DOHH2 (cell line): ENCODE data around the gene IL23R.

Source experiments
- H3F3A ChIP-seq: fragments of 200-600 bp; sonication (generic), shearing (Covaris generic); 2 replicates; pipeline ENCODE4 v1.6.0; 2016; ENCODE audit warnings: antibody characterized with exemption, mild to moderate bottlenecking; ENCODE audit not compliant: control insufficient read depth, insufficient read depth
- H3K27ac ChIP-seq: fragments of 200-600 bp; sonication (generic); 2 replicates; pipeline ENCODE4 v1.5.1; 2014; ENCODE audit warnings: low read depth, mild to moderate bottlenecking, low read length, moderate library complexity
- H3K27me3 ChIP-seq: fragments of 200-600 bp; sonication (generic); 2 replicates; pipeline ENCODE4 v1.6.1; 2014; ENCODE audit warnings: mild to moderate bottlenecking, low read length, mixed read lengths; ENCODE audit not compliant: control insufficient read depth
- H3K36me3 ChIP-seq: fragments of 200-600 bp; sonication (generic); 2 replicates; pipeline ENCODE4 v1.6.1; 2014; ENCODE audit warnings: mild to moderate bottlenecking, low read length, moderate library complexity, mixed read lengths; ENCODE audit not compliant: control insufficient read depth
- H3K4me1 ChIP-seq: fragments of 200-600 bp; sonication (generic); 2 replicates; pipeline ENCODE4 v1.6.1; 2014; ENCODE audit warnings: mild to moderate bottlenecking, low read length, mixed read lengths; ENCODE audit not compliant: control insufficient read depth
- H3K4me2 ChIP-seq: fragments of 200-600 bp; sonication (generic); 2 replicates; pipeline ENCODE4 v1.6.0; 2014; ENCODE audit warnings: mild to moderate bottlenecking, low read length, moderate library complexity
- H3K4me3 ChIP-seq: fragments of 200-600 bp; sonication (generic); 2 replicates; pipeline ENCODE4 v1.5.1; 2014; ENCODE audit warnings: mild to moderate bottlenecking, low read length, mixed read lengths
- H3K79me2 ChIP-seq: fragments of 200-600 bp; sonication (generic); 2 replicates; pipeline ENCODE4 v1.6.1; 2014; ENCODE audit warnings: mild to moderate bottlenecking, low read length, mixed read lengths; ENCODE audit not compliant: control insufficient read depth
- H3K9me2 ChIP-seq: fragments of 200-600 bp; sonication (generic); replicated peaks from 2 replicates; pipeline ENCODE4 v1.6.1; 2014; ENCODE audit warnings: mild to moderate bottlenecking, low read length, mixed read lengths; ENCODE audit not compliant: control insufficient read depth
- H3K9me3 ChIP-seq: fragments of 200-600 bp; sonication (generic); 2 replicates; pipeline ENCODE4 v1.6.1; 2014; ENCODE audit warnings: antibody characterized with exemption, low read length, mixed read lengths; ENCODE audit not compliant: control insufficient read depth, insufficient read depth
- H4K20me1 ChIP-seq: fragments of 200-600 bp; sonication (generic); 2 replicates; pipeline ENCODE4 v1.6.0; 2014; ENCODE audit warnings: low read depth, mild to moderate bottlenecking, antibody characterized with exemption, low read length, moderate library complexity; ENCODE audit not compliant: control insufficient read depth, insufficient read depth
- EZH2phosphoT487 ChIP-seq: fragments of 200-600 bp; sonication (generic); IDR thresholded peaks from 2 replicates; pipeline ENCODE4 v1.6.1; 2017; ENCODE audit warnings: borderline replicate concordance, mild to moderate bottlenecking, antibody characterized with exemption, low read length, moderate library complexity, mixed read lengths
- TF ChIP-seq, protein P1 (sequence below): fragments of 200-600 bp; sonication (generic); IDR thresholded peaks from one replicate; pipeline ENCODE4 v1.5.1; 2014; ENCODE audit warnings: antibody characterized with exemption, mild to moderate bottlenecking, low read depth, low read length; ENCODE audit not compliant: poor library complexity, severe bottlenecking

Gene IL23R

GRCh38 chr1:67184838-67185421 is 18.7 kb downstream of the IL23R start:
- Histone ChIP-seq H3K9me2 (no peaks in the 10 kb centered on the region), H3K27me3 (no peaks in the 10 kb centered on the region), H3K9me3 (no peaks in the 10 kb centered on the region), H3K79me2 (no peaks in the 10 kb centered on the region), H4K20me1 (no peaks in the 10 kb centered on the region), H3K4me2 (no peak overlapping the region), H3K4me1 (no peaks in the 10 kb centered on the region), H3K36me3 (peaks cover 3% of the 10 kb centered on the region; the same call in 1 of the 2 replicates), H3K27ac (no peak overlapping the region), H3K4me3 (no peak overlapping the region), H3F3A (no peaks in the 10 kb centered on the region)
- TF ChIP-seq EZH2phosphoT487, result no peak
- TF ChIP-seq, protein P1, sequence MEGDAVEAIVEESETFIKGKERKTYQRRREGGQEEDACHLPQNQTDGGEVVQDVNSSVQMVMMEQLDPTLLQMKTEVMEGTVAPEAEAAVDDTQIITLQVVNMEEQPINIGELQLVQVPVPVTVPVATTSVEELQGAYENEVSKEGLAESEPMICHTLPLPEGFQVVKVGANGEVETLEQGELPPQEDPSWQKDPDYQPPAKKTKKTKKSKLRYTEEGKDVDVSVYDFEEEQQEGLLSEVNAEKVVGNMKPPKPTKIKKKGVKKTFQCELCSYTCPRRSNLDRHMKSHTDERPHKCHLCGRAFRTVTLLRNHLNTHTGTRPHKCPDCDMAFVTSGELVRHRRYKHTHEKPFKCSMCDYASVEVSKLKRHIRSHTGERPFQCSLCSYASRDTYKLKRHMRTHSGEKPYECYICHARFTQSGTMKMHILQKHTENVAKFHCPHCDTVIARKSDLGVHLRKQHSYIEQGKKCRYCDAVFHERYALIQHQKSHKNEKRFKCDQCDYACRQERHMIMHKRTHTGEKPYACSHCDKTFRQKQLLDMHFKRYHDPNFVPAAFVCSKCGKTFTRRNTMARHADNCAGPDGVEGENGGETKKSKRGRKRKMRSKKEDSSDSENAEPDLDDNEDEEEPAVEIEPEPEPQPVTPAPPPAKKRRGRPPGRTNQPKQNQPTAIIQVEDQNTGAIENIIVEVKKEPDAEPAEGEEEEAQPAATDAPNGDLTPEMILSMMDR, result no peak

DNA sequence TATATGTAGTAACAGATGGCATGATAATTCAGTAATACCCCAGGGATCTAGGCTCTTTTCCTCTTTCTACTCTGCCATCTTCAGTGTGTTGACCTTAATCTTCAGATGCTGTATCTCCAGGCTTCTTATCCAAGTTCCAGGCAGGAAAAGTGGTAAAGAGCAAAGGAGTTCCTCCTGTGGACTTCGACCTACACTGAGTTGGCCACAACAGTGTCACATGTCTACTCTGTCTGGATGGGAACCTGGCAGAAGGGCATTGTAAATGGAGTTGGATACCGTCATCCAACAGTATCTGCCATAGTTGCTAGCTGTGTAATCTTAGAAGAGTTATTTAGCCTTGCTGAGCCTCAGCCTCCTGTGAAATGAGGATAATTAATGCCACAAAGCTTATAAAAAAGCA is 21.9 kb downstream of the IL23R start:
- Histone ChIP-seq H3K4me2 (no peak overlapping the region), H3K4me3 (no peak overlapping the region), H3K27ac (no peak overlapping the region), H4K20me1 (no peaks in the 10 kb centered on the region), H3F3A (no peaks in the 10 kb centered on the region), H3K4me1 (no peaks in the 10 kb centered on the region), H3K9me2 (no peaks in the 10 kb centered on the region), H3K9me3 (no peaks in the 10 kb centered on the region), H3K27me3 (no peaks in the 10 kb centered on the region), H3K79me2 (no peaks in the 10 kb centered on the region), H3K36me3 (no peaks in the 10 kb centered on the region)
- TF ChIP-seq, protein P1, result no peak
- no peak for TF ChIP-seq EZH2phosphoT487

GRCh38 chr1:67189953-67190352 is 23.7 kb downstream of the IL23R start:
- no peaks in the 10 kb centered on the region for H3K9me3 ChIP-seq
- no peak overlapping the region for H3K4me2 ChIP-seq
- TF ChIP-seq, protein P1, result no peak
- no peak for TF ChIP-seq EZH2phosphoT487
- H3K4me1 ChIP-seq, result no peaks in the 10 kb centered on the region
- H3F3A ChIP-seq, result no peaks in the 10 kb centered on the region
- H3K4me3 ChIP-seq, result no peak overlapping the region
- H3K9me2 ChIP-seq, result no peaks in the 10 kb centered on the region
- H3K27me3 ChIP-seq, result no peaks in the 10 kb centered on the region
- no peaks in the 10 kb centered on the region for H3K36me3 ChIP-seq
- no peak overlapping the region for H3K27ac ChIP-seq
- no peaks in the 10 kb centered on the region for H3K79me2 ChIP-seq
- H4K20me1 ChIP-seq, result no peaks in the 10 kb centered on the region
